OCI-LY7 (cell line): Measurements from ENCODE around the gene GNAS-AS1. TPM values are rescaled to one million over a fixed set of nuclear protein-coding genes. Genes with fewer than 3 reads are reported as not detected.

ENCODE experiments used
- BruUV-seq: library from RNA; stranded (reverse); fragments of 400-500 nt; replicated peaks from 2 replicates; lab custom pipeline; 2021; lab: Mats Ljungman, UMichigan
- CTCF ChIA-PET: fragments of 300-600 bp; sonication (Branson Sonifier 250); formaldehyde crosslinking; loops from one replicate; lab custom pipeline; 2022; ENCODE audit warnings: antibody characterized with exemption; ENCODE audit not compliant: unreplicated experiment; lab: Charles Lee
- POLR2A ChIA-PET: fragments of 300-600 bp; sonication (Branson Sonifier 250); formaldehyde crosslinking; loops from one replicate; lab custom pipeline; 2022; ENCODE audit warnings: antibody characterized with exemption; lab: Charles Lee
- DNase-seq: peaks from one replicate; pipeline ENCODE4 v3.0.0-alpha.2; 2015; ENCODE audit warnings: low spot score
- H2AFZ ChIP-seq: fragments of 200-600 bp; sonication (generic), shearing (Covaris generic); 2 replicates; pipeline ENCODE4 v1.6.1; 2014; ENCODE audit warnings: mild to moderate bottlenecking, antibody characterized with exemption, low read length, moderate library complexity
- H3K27ac ChIP-seq: fragments of 200-600 bp; sonication (generic); 2 replicates; pipeline ENCODE4 v1.5.1; 2014; ENCODE audit warnings: mixed run types, low read depth, mild to moderate bottlenecking, moderate library complexity, low read length, inconsistent platforms; ENCODE audit not compliant: poor library complexity, severe bottlenecking
- H3K36me3 ChIP-seq: fragments of 200-600 bp; sonication (generic); 2 replicates; pipeline ENCODE4 v1.6.1; 2014; ENCODE audit warnings: mild to moderate bottlenecking, antibody characterized with exemption, low read length, moderate library complexity, mixed read lengths; ENCODE audit not compliant: insufficient read depth
- H3K4me1 ChIP-seq: fragments of 200-600 bp; sonication (generic); 2 replicates; pipeline ENCODE4 v1.5.1; 2014; ENCODE audit warnings: mild to moderate bottlenecking, low read length; ENCODE audit not compliant: insufficient read depth, poor library complexity, severe bottlenecking
- H3K4me2 ChIP-seq: fragments of 200-600 bp; sonication (generic); 2 replicates; pipeline ENCODE4 v1.6.1; 2014; ENCODE audit warnings: mild to moderate bottlenecking, low read length
- H3K4me3 ChIP-seq: fragments of 200-600 bp; sonication (generic); 2 replicates; pipeline ENCODE4 v1.5.1; 2014; ENCODE audit warnings: mild to moderate bottlenecking, low read depth, low read length; ENCODE audit not compliant: poor library complexity, severe bottlenecking
- H3K79me2 ChIP-seq: fragments of 200-600 bp; sonication (generic); 2 replicates; pipeline ENCODE4 v1.6.1; 2016; ENCODE audit warnings: low read depth, mild to moderate bottlenecking, low read length, moderate library complexity, mixed read lengths; ENCODE audit not compliant: insufficient read depth
- H3K9me2 ChIP-seq: fragments of 200-600 bp; sonication (generic); 2 replicates; pipeline ENCODE4 v1.6.1; 2016; ENCODE audit warnings: mild to moderate bottlenecking, low read length, mixed read lengths; ENCODE audit not compliant: insufficient read depth
- H3K9me3 ChIP-seq: fragments of 200-600 bp; sonication (generic); 2 replicates; pipeline ENCODE4 v1.6.1; 2014; ENCODE audit warnings: mild to moderate bottlenecking, mixed run types, low read length, mixed read lengths
- H4K20me1 ChIP-seq: fragments of 200-600 bp; sonication (generic); 2 replicates; pipeline ENCODE4 v1.6.1; 2014; ENCODE audit warnings: mild to moderate bottlenecking, antibody characterized with exemption, low read length, moderate library complexity, mixed read lengths; ENCODE audit not compliant: insufficient read depth
- CTCF ChIP-seq: fragments of 200-600 bp; sonication (generic); conservative IDR thresholded peaks from 2 replicates; pipeline ENCODE4 v1.5.1; 2014; ENCODE audit warnings: mild to moderate bottlenecking, antibody characterized with exemption, low read length, moderate library complexity, mixed read lengths
- EZH2phosphoT487 ChIP-seq: fragments of 200-600 bp; sonication (generic); IDR thresholded peaks from 2 replicates; pipeline ENCODE4 v1.6.1; 2018; ENCODE audit warnings: low read depth, borderline replicate concordance, mild to moderate bottlenecking, mixed run types, antibody characterized with exemption, low read length, moderate library complexity, mixed read lengths
- intact Hi-C: fragments of 100-400 bp; cut with micrococcal nuclease; formaldehyde crosslinking; loops from one replicate; pipeline ENCODE4 v1.10.0; 2022; ENCODE audit not compliant: unreplicated experiment
- total RNA-seq, 2 experiments: library from RNA; depleted of rRNA in 1 of 2; stranded (reverse); fragments of >200 nt in 1 of 2; shearing (Covaris generic) in 1 of 2; gene quantifications; 2 replicates each; pipeline ENCODE4 v1.2.3, GENCODE V29; 2014 to 2022

Gene GNAS-AS1
- total RNA-seq, 2 experiments from 2014 or later: 6.5 to 11.6 TPM

GRCh38 chr20:58828136-58828535 is 22.6 kb downstream of the GNAS-AS1 start:
- intact Hi-C loops: no loop called here
- Histone ChIP-seq H3K9me3 (no peaks in the 10 kb centered on the region), H3K79me2 (no peaks in the 10 kb centered on the region; the same call in 1 of the 2 replicates), H3K27ac (no peak overlapping the region), H4K20me1 (no peaks in the 10 kb centered on the region), H3K36me3 (peaks cover 14% of the 10 kb centered on the region), H3K4me2 (no peak overlapping the region), H3K4me1 (no peaks in the 10 kb centered on the region), H2AFZ (no peak overlapping the region), H3K9me2 (no peaks in the 10 kb centered on the region), H3K4me3 (no peak overlapping the region)
- CTCF ChIA-PET: no interaction called here
- DNase-seq: no peak
- BruUV-seq: no TSS peak
- POLR2A ChIA-PET: interaction anchor here (0.7 kb wide), 1 partner anchor 74 kb away, joined by 3 read pairs; no protein-coding TSS in a partner anchor
- TF ChIP-seq CTCF (no peak), EZH2phosphoT487 (no peak)

GRCh38 chr20:58826271-58826670 is 24.4 kb downstream of the GNAS-AS1 start:
- H3K4me2 ChIP-seq: no peak overlapping the region
- no peaks in the 10 kb centered on the region for H3K9me3 ChIP-seq
- no peaks in the 10 kb centered on the region for H3K4me1 ChIP-seq
- no peak for TF ChIP-seq EZH2phosphoT487
- no peak for TF ChIP-seq CTCF
- no peaks in the 10 kb centered on the region; the same call in 1 of the 2 replicates for H3K79me2 ChIP-seq
- POLR2A ChIA-PET: no interaction called here
- no peaks in the 10 kb centered on the region for H3K9me2 ChIP-seq
- no peak overlapping the region for H2AFZ ChIP-seq
- DNase-seq: no peak
- peaks cover 13% of the 10 kb centered on the region; the same call in 1 of the 2 replicates for H3K36me3 ChIP-seq
- intact Hi-C loops: no loop called here
- no peak overlapping the region for H3K4me3 ChIP-seq
- no peak overlapping the region for H3K27ac ChIP-seq
- no peaks in the 10 kb centered on the region for H4K20me1 ChIP-seq
- CTCF ChIA-PET: no interaction called here
- BruUV-seq: no TSS peak

GRCh38 chr20:58825450-58825849 is 25.3 kb downstream of the GNAS-AS1 start:
- Histone ChIP-seq H3K27ac (no peak overlapping the region), H3K36me3 (peaks cover 14% of the 10 kb centered on the region; the same call in 1 of the 2 replicates), H2AFZ (no peak overlapping the region), H3K9me3 (no peaks in the 10 kb centered on the region), H3K4me3 (no peak overlapping the region), H3K4me2 (no peak overlapping the region), H4K20me1 (no peaks in the 10 kb centered on the region), H3K9me2 (no peaks in the 10 kb centered on the region), H3K4me1 (no peaks in the 10 kb centered on the region), H3K79me2 (no peaks in the 10 kb centered on the region)
- intact Hi-C loops: no loop called here
- BruUV-seq: no TSS peak
- DNase-seq: no peak
- CTCF ChIA-PET: no interaction called here
- TF ChIP-seq CTCF (no peak), EZH2phosphoT487 (no peak)
- POLR2A ChIA-PET: no interaction called here
